GM20000 (cell line): Measurements from ENCODE around the gene KIF16B.

ENCODE experiments used
- DNase-seq: peaks from one replicate; pipeline ENCODE4 v3.0.0; 2012; ENCODE audit warnings: low spot score
- TF ChIP-seq, protein P1 (sequence below): IDR thresholded peaks from 2 replicates; pipeline ENCODE4 v1.5.1; 2012; ENCODE audit warnings: mild to moderate bottlenecking, control low read depth; ENCODE audit errors: extremely low read depth, missing control alignments

KIF16B gene

DNA sequence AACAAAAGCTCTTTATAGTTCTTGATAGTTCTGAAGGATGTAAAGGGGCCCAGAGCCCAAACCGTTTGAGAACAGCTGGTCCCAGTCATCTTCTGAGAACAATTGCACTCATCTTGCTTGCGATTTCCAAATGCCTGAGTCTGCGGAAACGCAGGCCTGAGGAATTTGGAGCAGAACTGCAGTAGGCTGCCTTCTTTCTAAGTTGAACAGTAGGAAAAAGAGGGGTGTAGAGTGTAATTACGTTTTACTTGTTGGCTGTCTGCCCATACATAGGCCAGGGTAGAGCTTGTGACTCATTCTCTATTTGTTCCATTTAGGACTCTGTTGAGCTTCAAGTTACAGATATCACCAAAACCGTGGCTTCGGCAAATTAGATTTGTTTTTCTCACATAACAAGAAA, 42.0 kb upstream of the KIF16B start:
- TF ChIP-seq, protein P1, sequence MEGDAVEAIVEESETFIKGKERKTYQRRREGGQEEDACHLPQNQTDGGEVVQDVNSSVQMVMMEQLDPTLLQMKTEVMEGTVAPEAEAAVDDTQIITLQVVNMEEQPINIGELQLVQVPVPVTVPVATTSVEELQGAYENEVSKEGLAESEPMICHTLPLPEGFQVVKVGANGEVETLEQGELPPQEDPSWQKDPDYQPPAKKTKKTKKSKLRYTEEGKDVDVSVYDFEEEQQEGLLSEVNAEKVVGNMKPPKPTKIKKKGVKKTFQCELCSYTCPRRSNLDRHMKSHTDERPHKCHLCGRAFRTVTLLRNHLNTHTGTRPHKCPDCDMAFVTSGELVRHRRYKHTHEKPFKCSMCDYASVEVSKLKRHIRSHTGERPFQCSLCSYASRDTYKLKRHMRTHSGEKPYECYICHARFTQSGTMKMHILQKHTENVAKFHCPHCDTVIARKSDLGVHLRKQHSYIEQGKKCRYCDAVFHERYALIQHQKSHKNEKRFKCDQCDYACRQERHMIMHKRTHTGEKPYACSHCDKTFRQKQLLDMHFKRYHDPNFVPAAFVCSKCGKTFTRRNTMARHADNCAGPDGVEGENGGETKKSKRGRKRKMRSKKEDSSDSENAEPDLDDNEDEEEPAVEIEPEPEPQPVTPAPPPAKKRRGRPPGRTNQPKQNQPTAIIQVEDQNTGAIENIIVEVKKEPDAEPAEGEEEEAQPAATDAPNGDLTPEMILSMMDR, result no peak
- no peak for DNase-seq

DNA sequence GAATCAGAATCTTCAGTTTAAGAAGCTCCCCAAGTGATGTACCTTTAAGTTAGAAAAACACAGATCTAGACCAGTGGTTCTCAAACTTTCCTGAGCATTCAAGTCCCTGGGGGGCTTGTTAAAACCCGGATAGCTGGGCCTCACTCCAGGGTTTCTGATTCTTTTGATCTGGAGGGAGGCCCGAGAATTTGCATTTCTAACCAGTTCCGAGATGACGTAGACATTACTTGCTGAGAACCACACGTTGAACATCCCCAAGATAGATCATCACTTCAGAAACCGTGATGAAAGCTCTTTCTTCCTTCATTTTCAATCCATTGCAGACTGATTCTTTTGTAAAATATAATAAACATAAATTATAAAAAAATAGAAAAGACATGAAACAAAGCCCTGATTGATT, 40.7 kb upstream of the KIF16B start:
- no peak for DNase-seq
- TF ChIP-seq, protein P1, result no peak

DNA sequence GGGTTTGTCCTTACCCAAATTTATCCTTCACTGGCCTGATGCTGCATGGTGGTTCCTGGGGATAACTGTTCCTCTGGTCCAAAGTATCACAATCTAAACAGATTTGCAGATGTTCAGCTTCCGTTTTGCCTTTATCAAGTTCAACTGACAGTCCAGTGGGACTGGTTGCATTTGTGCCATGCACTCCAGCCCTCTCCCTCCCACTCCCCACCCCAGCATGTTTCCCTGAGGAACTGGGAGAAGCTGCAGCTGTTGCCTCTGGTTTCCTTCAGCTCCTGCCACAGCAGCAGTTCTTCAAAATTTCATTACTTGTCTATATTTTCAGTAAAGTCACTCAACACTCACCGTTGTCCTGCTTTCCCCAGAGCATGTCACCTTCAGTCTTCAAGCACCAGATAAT, 39.5 kb upstream of the KIF16B start:
- TF ChIP-seq, protein P1, result no peak
- no peak for DNase-seq

DNA sequence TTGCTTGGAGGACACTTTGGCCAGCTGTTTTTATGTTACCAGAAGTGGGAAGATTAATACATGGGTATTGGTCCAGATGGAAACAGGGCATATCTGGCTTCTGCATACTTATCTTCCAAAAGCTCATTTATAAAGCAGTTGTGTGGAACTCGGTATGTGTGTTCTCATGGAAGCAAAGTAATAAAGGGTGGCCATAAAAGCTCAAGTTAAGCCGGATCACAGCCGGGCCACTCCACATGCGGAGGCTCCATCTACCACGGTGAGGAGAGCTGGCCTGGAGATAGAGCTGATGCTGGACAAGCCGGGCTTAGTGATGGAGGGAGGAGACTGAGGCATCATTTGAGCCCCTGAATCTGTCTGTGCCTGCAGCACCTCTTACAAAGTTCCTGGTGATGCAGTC, 38.6 kb upstream of the KIF16B start:
- DNase-seq, result no peak
- TF ChIP-seq, protein P1, result no peak

DNA sequence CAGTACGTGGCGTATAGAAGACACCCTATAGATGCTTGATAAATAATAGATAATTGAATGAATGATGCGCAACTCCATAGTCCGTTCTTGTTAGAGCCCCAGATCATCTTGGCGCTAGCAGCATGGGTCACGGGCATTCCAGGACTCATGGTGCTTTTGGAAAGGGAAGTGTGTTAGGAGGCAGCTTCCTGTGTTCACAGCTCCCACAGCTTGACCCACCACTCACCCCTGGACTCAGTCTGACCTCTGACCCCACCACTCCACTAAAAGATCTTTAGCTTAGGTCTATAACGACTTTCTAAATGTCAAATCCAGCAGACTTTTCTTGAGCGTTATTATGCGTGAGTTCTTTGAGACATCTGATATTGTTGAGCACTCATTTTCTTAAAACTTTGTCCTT, 35.8 kb upstream of the KIF16B start:
- DNase-seq, result no peak
- TF ChIP-seq, protein P1, result no peak

DNA sequence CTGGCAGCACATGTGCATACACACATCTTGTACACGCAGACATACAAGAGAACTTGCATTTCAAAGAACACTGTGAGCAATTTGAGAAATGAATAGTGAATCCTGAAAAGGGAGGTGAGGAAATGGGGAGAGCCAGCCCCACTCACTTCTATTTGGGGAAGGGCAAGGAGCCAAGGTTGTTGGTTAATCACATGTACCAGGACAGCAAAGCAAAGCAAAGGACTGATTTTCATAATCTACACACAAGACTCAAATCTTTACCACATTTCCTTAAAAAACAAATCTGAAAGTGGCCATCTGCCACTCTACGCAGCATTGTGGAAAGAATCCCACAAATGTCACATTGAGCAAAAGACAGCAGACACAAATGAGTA, 35.0 kb upstream of the KIF16B start:
- no peak for DNase-seq
- TF ChIP-seq, protein P1, result no peak

DNA sequence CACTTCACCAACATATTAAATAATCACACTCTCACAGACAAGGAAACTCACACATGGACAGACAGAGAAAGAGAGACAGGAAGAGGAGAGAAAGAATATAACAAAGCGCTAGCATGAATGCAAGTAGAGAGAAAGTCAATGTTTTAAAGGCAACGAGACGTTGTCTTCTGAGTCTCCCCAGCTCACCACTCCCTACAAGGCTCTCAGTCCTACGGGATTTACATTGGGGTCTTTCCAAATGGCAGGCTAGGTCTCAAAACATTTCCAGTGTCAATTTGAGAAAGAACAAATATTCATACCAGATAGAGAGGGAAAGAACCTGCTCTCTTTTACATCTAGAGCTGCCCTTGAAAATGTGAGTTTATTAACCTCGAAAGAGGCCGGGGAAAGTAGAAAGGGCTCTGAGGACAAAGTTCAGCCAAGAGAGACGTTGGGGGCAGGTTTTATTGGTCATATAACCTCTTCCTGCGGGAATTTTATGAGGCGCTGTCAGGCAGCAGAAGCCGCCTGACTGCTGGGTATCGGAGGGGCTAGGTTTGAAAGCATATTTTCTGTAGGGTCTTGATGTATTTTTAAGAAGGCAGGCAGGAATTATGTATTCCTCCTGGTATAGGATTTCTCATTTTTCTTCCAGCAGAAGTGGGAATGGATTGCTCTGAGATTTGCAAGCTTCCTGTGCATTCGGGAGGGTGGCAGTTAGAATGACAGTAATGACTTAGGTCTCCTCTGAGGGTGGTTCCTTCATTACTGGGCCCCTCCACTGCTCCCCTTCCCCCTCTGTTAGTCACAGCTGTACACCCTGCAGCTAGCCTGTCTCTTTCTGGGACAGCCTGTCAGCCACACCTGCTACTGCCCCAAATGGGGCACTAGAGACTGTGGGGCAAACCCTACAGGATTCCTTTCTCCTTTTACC, 34.4 kb upstream of the KIF16B start:
- DNase-seq, result no peak
- TF ChIP-seq, protein P1, result no peak
